Stimulated activated CD4-positive, alpha-beta T cell treated with anti-CD3 and anti-CD28 coated beads, Interleukin-12 subunit alpha, Interleukin-12 subunit beta, amount 100 ng/mL, for 48 hours (primary cell): ENCODE data around the gene FBXO42.
A peak's percentile ranks its signal among the peaks of the same experiment; 100 is the strongest.

Experiments used
- DNase-seq, 3 donors: peaks; one replicate each; pipeline ENCODE4 v3.0.0-alpha.2; 2020; ENCODE audit warnings: low read depth in 2 of 3, low spot score in 1 of 3

FBXO42 gene

GRCh38 chr1:16244650-16245285 is 107.5 kb downstream of the FBXO42 start:
- no peak for DNase-seq

GRCh38 chr1:16243936-16244649 is 108.2 kb downstream of the FBXO42 start:
- DNase-seq, result peak; percentile 59 to 70 (median 60)

- DNase-seq, result no peak
Measured at GRCh38 chr1:16243215-16243610, 109.1 kb downstream of the FBXO42 start.

- no peak for DNase-seq
Measured at GRCh38 chr1:16242556-16243214, 109.6 kb downstream of the FBXO42 start.

DNA sequence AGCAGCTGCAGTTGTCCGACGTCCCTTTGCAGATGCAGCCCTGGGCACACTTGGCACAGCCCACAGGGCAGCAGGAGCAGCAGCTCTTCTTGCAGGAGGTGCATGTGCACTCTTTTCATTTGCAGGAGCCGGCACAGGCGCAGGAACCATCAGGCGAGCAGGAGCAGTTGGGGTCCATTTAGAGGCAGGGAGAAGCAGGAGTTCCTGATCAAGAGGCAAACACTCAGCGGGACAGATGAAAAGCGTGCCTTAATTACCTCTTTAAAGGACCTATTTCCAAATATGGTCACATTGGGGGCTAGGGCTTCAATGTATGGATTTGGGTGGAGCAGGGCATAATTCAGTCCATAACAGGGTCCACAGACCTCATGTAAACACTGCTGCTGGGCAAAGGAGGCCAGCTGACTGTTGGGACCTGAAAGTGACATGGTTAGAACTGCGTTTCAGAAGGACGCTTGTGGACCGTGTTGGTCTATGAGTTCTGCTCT is 111.0 kb downstream of the FBXO42 start:
- no peak for DNase-seq

- no peak for DNase-seq
Measured at GRCh38 chr1:16239972-16240491, 112.2 kb downstream of the FBXO42 start.

- DNase-seq, result no peak
Measured at GRCh38 chr1:16237343-16237830, 114.9 kb downstream of the FBXO42 start.

- DNase-seq, result peak; percentile 93 to 96 (median 93)
Measured at GRCh38 chr1:16236511-16237342, 115.6 kb downstream of the FBXO42 start, which contains the start of gene CPLANE2. Gene CPLANE2, minus strand, starts transcription at chr1:16237183. Its CDS starts 441 bp downstream, at chr1:16236742.

DNA sequence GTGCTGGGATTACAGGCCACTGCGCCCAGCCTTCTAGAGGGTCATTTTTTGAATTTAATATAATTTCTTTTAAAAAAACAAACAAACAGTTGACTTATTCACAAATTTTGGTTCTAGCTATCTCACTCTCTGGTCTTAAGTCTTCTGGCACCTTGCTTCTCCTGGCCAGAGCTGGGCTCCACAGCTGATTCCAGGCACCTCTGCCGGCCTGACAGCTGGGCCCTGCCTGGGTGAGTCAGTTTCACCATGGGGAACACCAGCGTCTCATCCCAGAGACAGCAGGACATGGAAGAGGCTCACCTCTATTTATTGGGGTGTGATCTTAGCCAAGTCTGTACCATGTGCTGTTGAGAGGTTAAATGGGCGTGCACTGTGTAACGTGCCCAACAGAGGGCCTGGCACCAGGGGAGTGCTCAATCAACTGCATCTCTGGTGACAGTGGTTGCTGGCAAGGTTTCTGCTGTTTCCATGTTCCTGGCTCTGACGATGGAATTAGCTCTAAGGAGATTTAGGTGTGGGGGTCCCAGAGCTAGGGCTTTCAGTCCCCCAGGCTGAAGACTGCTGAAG is 116.3 kb downstream of the FBXO42 start:
- DNase-seq, result peak; percentile 21 to 32 (median 32)

DNA sequence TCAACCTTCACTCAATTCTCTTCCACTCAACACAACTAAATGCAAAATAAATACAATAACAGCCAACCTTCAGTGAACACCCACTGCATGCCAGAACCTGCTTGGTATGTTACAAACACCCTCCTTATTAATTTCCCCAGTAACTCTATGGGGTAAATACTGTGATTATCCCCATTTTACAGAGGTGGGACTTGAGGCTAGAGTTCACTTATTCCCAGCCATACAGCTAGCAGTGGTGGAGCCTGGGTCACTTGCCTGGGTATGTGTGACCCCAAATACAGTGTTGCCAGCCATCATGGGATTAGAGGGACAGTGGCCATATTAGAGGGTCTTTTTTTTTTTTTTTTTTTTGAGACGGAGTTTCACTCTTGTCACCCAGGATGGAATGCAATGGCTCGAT is 116.9 kb downstream of the FBXO42 start:
- no peak for DNase-seq

DNA sequence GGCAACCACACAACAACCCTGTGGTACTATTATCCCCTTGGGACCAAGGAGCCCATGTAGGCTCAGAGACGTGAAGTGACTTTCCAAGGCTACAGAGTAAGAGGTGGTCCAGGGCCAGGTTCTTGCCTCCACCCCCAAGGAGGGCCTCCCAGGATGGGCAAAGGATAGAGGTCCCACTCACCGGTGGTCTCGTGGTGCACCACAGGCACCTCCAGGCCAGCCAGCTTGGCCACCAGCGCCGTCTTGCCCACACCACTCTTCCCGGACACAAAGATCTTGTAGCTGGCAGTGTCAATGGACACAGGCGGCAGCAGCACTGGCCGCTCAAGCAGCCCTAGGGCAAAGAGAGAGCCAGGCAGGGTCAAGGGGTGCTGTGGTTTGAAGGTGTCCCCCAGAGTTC is 118.8 kb downstream of the FBXO42 start:
- no peak for DNase-seq

GRCh38 chr1:16232316-16232710 is 120.0 kb downstream of the FBXO42 start:
- DNase-seq, result no peak

- no peak for DNase-seq
Measured at GRCh38 chr1:16231331-16232315, 120.7 kb downstream of the FBXO42 start.

DNA sequence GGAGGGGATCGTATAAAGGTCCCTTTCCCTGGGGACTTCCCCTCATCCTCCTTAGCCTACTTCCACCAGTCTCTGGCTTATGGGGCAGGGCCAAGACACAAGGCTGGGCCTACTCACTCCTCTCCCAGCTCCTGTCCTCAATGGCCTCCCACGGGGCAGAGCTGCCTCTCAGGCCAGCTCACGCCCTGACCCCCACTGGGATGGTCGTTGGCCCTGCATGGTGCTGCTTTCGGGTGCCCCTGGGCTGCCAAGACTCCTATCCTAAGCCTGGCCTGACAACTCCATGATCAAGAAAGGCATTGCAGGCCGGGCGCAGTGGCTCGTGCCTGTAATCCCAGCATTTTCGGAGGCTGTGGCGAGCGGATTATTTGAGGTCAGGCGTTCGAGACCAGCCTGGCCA is 121.5 kb downstream of the FBXO42 start:
- DNase-seq, result no peak

DNA sequence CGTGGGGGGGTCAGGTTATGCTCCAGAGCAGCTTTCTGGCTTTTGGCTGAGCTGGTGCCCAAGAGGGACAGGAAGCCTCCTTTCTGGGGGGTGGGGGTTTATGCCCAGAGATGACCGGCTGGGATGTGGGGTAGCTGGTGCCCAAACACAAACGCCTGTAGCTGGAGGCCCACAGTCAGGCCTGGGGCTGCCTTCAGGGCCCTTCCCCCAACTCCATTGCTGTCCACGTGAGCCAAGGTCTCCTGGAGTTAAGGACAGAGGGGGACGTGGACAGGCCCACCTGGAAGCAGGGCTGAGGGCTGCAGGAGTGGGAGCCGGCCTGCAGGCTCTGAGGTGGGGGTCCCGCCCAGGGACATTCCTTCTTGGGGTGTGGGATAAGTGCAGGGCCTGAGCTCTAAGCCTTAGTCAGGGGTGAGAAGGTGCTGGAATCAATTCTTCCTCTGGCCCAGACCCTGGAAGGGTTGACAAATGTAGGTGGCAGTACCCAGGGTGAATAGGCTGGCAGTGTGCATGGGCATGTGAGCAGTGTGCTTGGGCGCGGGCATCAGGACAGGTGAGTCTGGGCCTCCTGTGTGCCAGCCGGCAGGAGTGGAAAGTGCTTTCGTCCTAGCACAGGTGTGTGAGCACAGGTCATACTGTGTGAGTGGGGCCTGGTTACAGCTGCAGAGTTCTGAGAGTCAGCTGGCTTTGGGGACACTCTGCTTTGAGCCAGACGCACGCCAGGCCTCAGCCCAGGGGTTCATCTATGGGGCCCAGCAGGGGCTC is 122.1 kb downstream of the FBXO42 start:
- DNase-seq, result no peak

DNA sequence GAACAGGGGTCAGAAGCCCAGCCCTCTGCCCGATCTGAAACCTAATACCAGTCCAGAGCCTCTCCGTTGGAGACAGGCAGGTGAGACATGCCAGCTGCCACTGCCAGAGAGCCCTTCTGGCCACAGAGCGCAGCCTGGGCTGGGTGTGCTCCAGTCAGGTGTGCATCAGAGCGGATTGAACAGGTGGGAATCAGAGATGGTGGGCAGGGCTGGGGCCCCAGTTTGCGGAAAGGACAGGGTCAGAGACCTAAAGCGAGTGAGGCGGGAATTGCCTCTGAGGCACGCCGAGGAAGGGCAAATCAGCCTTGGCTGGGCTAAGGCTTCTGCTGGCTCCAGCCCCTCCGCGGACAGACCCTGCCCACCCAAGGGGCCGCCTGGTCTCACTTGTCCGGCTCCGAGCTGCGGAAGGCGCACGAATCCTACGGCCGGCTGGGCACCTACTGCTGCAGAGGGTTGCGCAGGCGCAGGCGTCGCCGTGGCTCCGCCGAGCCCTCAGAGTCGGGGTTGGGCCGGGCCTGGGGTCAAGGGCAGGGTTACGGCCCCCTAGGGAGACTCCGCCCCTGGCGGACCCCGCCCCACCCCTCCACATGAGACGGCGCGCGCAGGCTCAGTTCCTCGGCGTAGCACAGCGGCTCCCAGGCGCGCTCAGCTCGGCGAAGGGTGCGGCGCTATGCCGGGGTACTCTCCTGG is 125.6 kb downstream of the FBXO42 start:
- no peak for DNase-seq

DNA sequence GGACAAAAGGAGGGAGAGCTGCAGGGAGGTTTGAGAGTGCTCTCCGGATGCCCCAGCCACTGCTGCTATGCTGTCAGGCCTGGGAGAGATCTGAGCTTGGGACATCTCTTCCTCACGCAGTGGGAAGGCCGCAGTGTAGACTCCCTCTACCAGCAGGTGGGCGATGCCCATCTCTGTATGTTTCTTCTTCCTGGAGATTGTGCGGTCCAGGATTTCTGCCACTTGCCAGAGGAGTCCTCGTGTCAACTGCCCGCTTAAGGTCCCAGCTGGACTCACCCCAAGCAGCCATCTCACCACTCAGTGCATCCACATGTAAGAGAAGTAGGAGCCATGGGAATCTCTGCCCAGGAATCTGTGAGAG is 126.2 kb downstream of the FBXO42 start:
- no peak for DNase-seq

- DNase-seq, result no peak
Measured at GRCh38 chr1:16224472-16224871, 127.8 kb downstream of the FBXO42 start.
